Tibial nerve (tissue), 3 donors: ENCODE results near the gene CLSTN1.

ENCODE experiments used
- CTCF ChIP-seq, 5 experiments: fragments of 200-600 bp in 3 of 5; fragments of 450-650 bp in 2 of 5; sonication (generic) in 3 of 5; IDR thresholded peaks; one replicate each; pipeline ENCODE4 v1.5.1; 2016 to 2019; ENCODE audit warnings: antibody characterized with exemption in 5 of 5, mild to moderate bottlenecking in 3 of 5, moderate library complexity in 2 of 5
- POLR2A ChIP-seq, 2 donors: fragments of 450-650 bp; IDR thresholded peaks; one replicate each; pipeline ENCODE4 v1.6.1; 2017; ENCODE audit warnings: antibody characterized with exemption in 2 of 2, mild to moderate bottlenecking in 2 of 2, moderate library complexity in 2 of 2

- TF ChIP-seq CTCF (IDR thresholded peaks at IDR 0.05) = no peak
- no peak for TF ChIP-seq POLR2A (IDR thresholded peaks at IDR 0.05)
Measured at GRCh38 chr1:9759939-9760338, 63.8 kb downstream of the CLSTN1 start.
